K562 (cell line): ENCODE results near the gene OR10H2. TPM values are rescaled to one million over a fixed set of nuclear protein-coding genes. Genes with fewer than 3 reads are reported as not detected.

Experiments
- ATAC-seq: fragments of 200-7000 bp; cut with Tn5 transposase; 3 replicates; pipeline ENCODE4 v1.9.1; 2020; ENCODE audit warnings: moderate library complexity
- BruUV-seq: library from RNA; stranded (reverse); fragments of 400-500 nt; replicated peaks from 2 replicates; lab custom pipeline; 2021; lab: Mats Ljungman, UMichigan
- CTCF ChIA-PET: fragments of 300-600 bp; formaldehyde crosslinking; extraction: SDS; loops from one replicate; lab custom pipeline; 2021; ENCODE audit warnings: low intra/inter-chr PET ratio; lab: Yijun Ruan, JAX
- POLR2A ChIA-PET: fragments of 300-600, 350-650 bp; sonication (Branson Sonifier 250); formaldehyde crosslinking; extraction: SDS; loops from one replicate; lab custom pipeline; 2021; ENCODE audit warnings: antibody characterized with exemption, inconsistent platforms; lab: Yijun Ruan, JAX
- DNase-seq, 4 experiments: peaks; one replicate each; pipeline versions ENCODE4 v3.0.0 to v3.0.0-alpha.2; 2011 to 2018; ENCODE audit warnings: low spot score in 3 of 4, mixed read lengths in 3 of 4; ENCODE audit errors: extremely low read depth in 1 of 4
- FAIRE-seq: peaks from 2 replicates; lab custom pipeline; 2011; peaks lifted over from hg19 to GRCh38; lab: Jason Lieb, UNC
- H2AFZ ChIP-seq: 2 replicates; pipeline ENCODE4 v1.6.0; 2011; ENCODE audit warnings: low read depth, low read length, control low read depth, inconsistent platforms
- H3K27ac ChIP-seq: fragments of 200-600 bp; 3 replicates; pipeline ENCODE4 v1.8.0; 2011; ENCODE audit warnings: low read depth, mild to moderate bottlenecking, control low read depth, inconsistent platforms, low read length, moderate library complexity, mixed read lengths; ENCODE audit errors: extremely low read depth
- H3K27me3 ChIP-seq, 2 experiments: fragments of 300-600 bp in 1 of 2; 2 replicates in 1 of 2; 3 replicates in 1 of 2; pipeline versions ENCODE4 v1.6.0 to v1.8.0; 2011; ENCODE audit warnings: inconsistent platforms in 2 of 2, low read length in 2 of 2, mild to moderate bottlenecking in 1 of 2, mixed read lengths in 1 of 2, moderate library complexity in 1 of 2; ENCODE audit not compliant: control insufficient read depth in 2 of 2, insufficient read depth in 2 of 2
- H3K36me3 ChIP-seq: fragments of 300-600 bp; 3 replicates; pipeline ENCODE4 v1.8.0; 2011; ENCODE audit warnings: mild to moderate bottlenecking, low read length, inconsistent platforms; ENCODE audit not compliant: control insufficient read depth, insufficient read depth
- H3K4me1 ChIP-seq, 2 experiments: fragments of 200-600 bp in 1 of 2; replicated peaks in 1 of 2; 2 replicates in 1 of 2; 3 replicates in 1 of 2; pipeline versions ENCODE4 v1.5.1 to v1.8.0; 2011; ENCODE audit warnings: inconsistent platforms in 2 of 2, low read length in 2 of 2, mild to moderate bottlenecking in 1 of 2, mixed read lengths in 1 of 2, moderate library complexity in 1 of 2; ENCODE audit not compliant: control insufficient read depth in 2 of 2, insufficient read depth in 2 of 2
- H3K4me2 ChIP-seq: 2 replicates; pipeline ENCODE4 v1.6.1; 2011; ENCODE audit warnings: low read length, control low read depth, inconsistent platforms, mixed read lengths; ENCODE audit not compliant: insufficient read depth
- H3K4me3 ChIP-seq: fragments of 200-600 bp; sonication (generic), shearing (Covaris generic); 2 replicates; pipeline ENCODE4 v1.5.1; 2016; ENCODE audit warnings: control low read depth, inconsistent platforms
- H3K79me2 ChIP-seq: fragments of 200-600 bp; 3 replicates; pipeline ENCODE4 v1.8.0; 2011; ENCODE audit warnings: low read length, inconsistent platforms; ENCODE audit not compliant: control insufficient read depth, insufficient read depth
- H3K9ac ChIP-seq, 2 experiments: 2 replicates each; pipeline versions ENCODE4 v1.6.0 to v1.6.1; 2011; ENCODE audit warnings: low read depth in 2 of 2, low read length in 2 of 2, control low read depth in 1 of 2, inconsistent platforms in 1 of 2, mild to moderate bottlenecking in 1 of 2, mixed read lengths in 1 of 2; ENCODE audit not compliant: insufficient read depth in 1 of 2
- H3K9me1 ChIP-seq: one replicate; pipeline ENCODE4 v1.6.0; 2011; ENCODE audit warnings: inconsistent platforms, mild to moderate bottlenecking, low read length, moderate library complexity; ENCODE audit not compliant: control insufficient read depth, insufficient read depth
- H3K9me3 ChIP-seq: replicated peaks from 2 replicates; pipeline ENCODE4 v1.5.1; 2011; ENCODE audit warnings: low read depth, low read length, inconsistent platforms; ENCODE audit not compliant: control insufficient read depth, insufficient read depth
- H4K20me1 ChIP-seq: replicated peaks from 2 replicates; pipeline ENCODE4 v1.6.1; 2011; ENCODE audit warnings: low read length, inconsistent platforms, mixed read lengths; ENCODE audit not compliant: control insufficient read depth, insufficient read depth
- COPS2 ChIP-seq: fragments of 450-650 bp; conservative IDR thresholded peaks from 2 replicates; pipeline ENCODE4 v1.6.1; 2016; ENCODE audit warnings: mild to moderate bottlenecking, moderate library complexity
- CUX1 ChIP-seq: fragments of 200-800 bp; sonication (Bioruptor generic); IDR thresholded peaks from 2 replicates; pipeline ENCODE4 v1.6.1; 2016; ENCODE audit warnings: missing genetic modification characterization, missing compliant biosample characterization
- ETV5 ChIP-seq: sonication (generic); formaldehyde crosslinking; IDR thresholded peaks from 2 replicates; pipeline ENCODE4 v1.4.0; 2020; ENCODE audit warnings: low read depth, mild to moderate bottlenecking, missing genetic modification reagents
- GTF2A2 ChIP-seq: IDR thresholded peaks from 2 replicates; pipeline ENCODE4 v1.6.1; 2016; ENCODE audit warnings: mild to moderate bottlenecking, missing genetic modification characterization, missing compliant biosample characterization
- KAT7 ChIP-seq: sonication (generic); formaldehyde crosslinking; IDR thresholded peaks from 2 replicates; pipeline ENCODE4 v1.8.0; 2022; ENCODE audit warnings: missing genetic modification reagents, mild to moderate bottlenecking, borderline replicate concordance
- NONO ChIP-seq, 2 experiments: fragments of 200-400 bp in 1 of 2; fragments of 450-650 bp in 1 of 2; formaldehyde crosslinking in 1 of 2; IDR thresholded peaks; 2 replicates each; pipeline ENCODE4 v1.6.1; 2017; ENCODE audit warnings: low read depth in 2 of 2, mild to moderate bottlenecking in 2 of 2, moderate library complexity in 2 of 2, low read length in 1 of 2
- PHF20 ChIP-seq: fragments of 450-650 bp; IDR thresholded peaks from 2 replicates; pipeline ENCODE4 v1.6.1; 2018; ENCODE audit not compliant: partially characterized antibody
- SIN3B ChIP-seq: fragments of 450-650 bp; IDR thresholded peaks from 2 replicates; pipeline ENCODE4 v1.6.1; 2017; ENCODE audit warnings: low read depth, mild to moderate bottlenecking, moderate library complexity
- STAG1 ChIP-seq: sonication (generic); formaldehyde crosslinking; IDR thresholded peaks from 2 replicates; pipeline ENCODE4 v1.5.0; 2020; ENCODE audit warnings: missing genetic modification reagents, borderline replicate concordance
- TAF1 ChIP-seq: IDR thresholded peaks from 2 replicates; pipeline ENCODE4 v1.6.1; 2011; ENCODE audit warnings: mild to moderate bottlenecking, low read length, moderate library complexity; ENCODE audit not compliant: insufficient read depth, control insufficient read depth, severe bottlenecking; ENCODE audit errors: extremely low read depth
- TCFL5 ChIP-seq: fragments of 250-450 bp; sonication (Bioruptor Pico); conservative IDR thresholded peaks from 2 replicates; pipeline ENCODE4 v1.6.1; 2021; ENCODE audit warnings: mild to moderate bottlenecking, moderate library complexity, matching md5 sums
- TEAD4 ChIP-seq, 2 experiments: sonication (generic) in 1 of 2; formaldehyde crosslinking in 1 of 2; IDR thresholded peaks; 2 replicates each; pipeline versions ENCODE4 v1.6.1 to v1.8.0; 2012 to 2022; ENCODE audit warnings: borderline replicate concordance in 1 of 2, inconsistent platforms in 1 of 2, low read length in 1 of 2, mild to moderate bottlenecking in 1 of 2, missing genetic modification reagents in 1 of 2
- ZFP1 ChIP-seq: fragments of 450-650 bp; formaldehyde crosslinking; IDR thresholded peaks from 2 replicates; pipeline ENCODE4 v1.4.0; 2020; ENCODE audit warnings: mild to moderate bottlenecking, mixed read lengths
- ZNF212 ChIP-seq: fragments of 450-650 bp; formaldehyde crosslinking; IDR thresholded peaks from 2 replicates; pipeline ENCODE4 v1.4.0; 2020; ENCODE audit warnings: mild to moderate bottlenecking
- ZNF239 ChIP-seq: fragments of 250-450 bp; sonication (Bioruptor Pico); IDR thresholded peaks from 2 replicates; pipeline ENCODE4 v1.4.0; 2020; ENCODE audit warnings: mild to moderate bottlenecking
- ZNF436 ChIP-seq: fragments of 250-450, 450-650 bp; sonication (Bioruptor Pico); formaldehyde crosslinking; IDR thresholded peaks from 2 replicates; pipeline ENCODE4 v1.7.0; 2020; ENCODE audit warnings: mild to moderate bottlenecking
- ZNF449 ChIP-seq: fragments of 250-450 bp; sonication (Bioruptor Pico); IDR thresholded peaks from 2 replicates; pipeline ENCODE4 v1.8.0; 2022; ENCODE audit warnings: moderate library complexity, mild to moderate bottlenecking, inconsistent platforms
- WGBS: fragments of 100-300 bp; shearing (Covaris generic); methylation state at CpG from one replicate; pipeline ENCODE4 v1.1.6; 2016; ENCODE audit warnings: low coverage, mixed read lengths; ENCODE audit not compliant: insufficient coverage; ENCODE audit errors: missing lambda C conversion rate; 5-methylcytosine and 5-hydroxymethylcytosine counted together
- in situ Hi-C: fragments of 300-500 bp; cut with MboI; formaldehyde crosslinking; loops from 4 replicates; pipeline ENCODE4 v1.15.0; 2018; ENCODE audit warnings: inconsistent platforms, mixed read lengths
- intact Hi-C: fragments of 100-400 bp; cut with micrococcal nuclease; formaldehyde crosslinking; loops from 2 replicates; pipeline ENCODE4 v1.14.2; 2022
- polyA plus RNA-seq, 8 experiments: library from polyadenylated mRNA; depleted of rRNA in 4 of 8; stranded (reverse) in 5 of 8; unstranded in 3 of 8; fragments of >200 nt; fragmentation: Nextera tagmentation in 2 of 8; fragmentation: Illumina TruSeq in 1 of 8; extraction: Ambion mirVana in 2 of 8; extraction: Trizol in 1 of 8; gene quantifications; 2 replicates each; pipeline versions ENCODE4 v1.2.1 to v1.2.3, GENCODE V29; 2011 to 2014; ENCODE audit warnings: inconsistent platforms in 1 of 8, missing spikeins in 1 of 8
- total RNA-seq, 7 experiments: library from RNA; depleted of rRNA in 6 of 7; stranded (reverse); fragments of >200 nt in 6 of 7; fragmentation: Illumina TruSeq in 2 of 7; extraction: Trizol in 2 of 7; gene quantifications; 2 replicates each; pipeline versions ENCODE4 v1.2.1 to v1.2.3, GENCODE V29; 2011 to 2021; ENCODE audit warnings: low replicate concordance in 1 of 7

OR10H2 gene
- total and polyA plus RNA-seq, 9 of the 15 experiments (the other 6 are each of a cell fraction or from before 2014, with no cell fraction given) = not detected

GRCh38 chr19:15714638-15715037, 13.2 kb upstream of the OR10H2 start:
- no TSS peak for BruUV-seq
- no peak for ATAC-seq
- CTCF ChIA-PET = no interaction called here
- no peak overlapping the region for H3K27ac ChIP-seq
- POLR2A ChIA-PET = interaction anchor here (0.7 kb wide), 1 partner anchor 1021 kb away, joined by 3 read pairs; no protein-coding TSS in a partner anchor
- DNase-seq = no peak
- in situ Hi-C loops = no loop called here
- H3K4me1 ChIP-seq = no peaks in the 10 kb centered on the region
- no peaks in the 10 kb centered on the region for H3K36me3 ChIP-seq
- WGBS = 0% methylated on average over 3 of the region's 3 CpGs
- no peak overlapping the region for H3K9ac ChIP-seq
- H3K9me3 ChIP-seq = no peaks in the 10 kb centered on the region
- no peak for TF ChIP-seq GTF2A2 (tag)
- TF ChIP-seq ZNF212 (CRISPR knock-in tag) = no peak
- TF ChIP-seq TCFL5 (CRISPR knock-in tag) = no peak
- no peak for TF ChIP-seq NONO (IDR thresholded peaks at IDR 0.05; ENCODE audit: low read depth in 2 of 2, low read length in 1 of 2)
- no peak for TF ChIP-seq ZNF239 (CRISPR knock-in tag)
- TF ChIP-seq ZNF449 (CRISPR knock-in tag) = no peak
- TF ChIP-seq TAF1 = no peak
- no peak for TF ChIP-seq ETV5 (CRISPR knock-in tag)
- no peak for TF ChIP-seq ZNF436 (CRISPR knock-in tag)
- TF ChIP-seq ZFP1 (CRISPR knock-in tag) = no peak
- TF ChIP-seq PHF20 = no peak
- TF ChIP-seq CUX1 (CRISPR knock-in tag) = no peak
- no peak for TF ChIP-seq COPS2
- no peak for TF ChIP-seq KAT7 (CRISPR knock-in tag)
- no peak for TF ChIP-seq SIN3B
- TF ChIP-seq STAG1 = no peak
- no peak for TF ChIP-seq TEAD4 (IDR thresholded peaks at IDR 0.05; ENCODE audit: low read length)
- no peak for TF ChIP-seq TEAD4 (CRISPR knock-in tag; IDR thresholded peaks at IDR 0.05; ENCODE audit: borderline replicate concordance)
- H3K79me2 ChIP-seq = no peaks in the 10 kb centered on the region
- H2AFZ ChIP-seq = no peak overlapping the region
- no peaks in the 10 kb centered on the region for H3K27me3 ChIP-seq
- intact Hi-C loops = no loop called here
- no peaks in the 10 kb centered on the region; the same call in 1 of the 2 replicates for H4K20me1 ChIP-seq
- no peak for FAIRE-seq
- H3K9me1 ChIP-seq = no peaks in the 10 kb centered on the region
- no peak overlapping the region for H3K4me2 ChIP-seq
- no peak overlapping the region for H3K4me3 ChIP-seq
